SH-SY5Y (cell line): Measurements from ENCODE around the gene TNFRSF17.

ENCODE experiments used
- GATA2 ChIP-seq: IDR thresholded peaks from 2 replicates; pipeline ENCODE4 v1.6.1; 2011; ENCODE audit warnings: mild to moderate bottlenecking, low read depth, low read length
- GATA3 ChIP-seq: IDR thresholded peaks from 2 replicates; pipeline ENCODE4 v1.6.1; 2011; ENCODE audit warnings: low read depth, mild to moderate bottlenecking, low read length, moderate library complexity

GRCh38 chr16:11946433-11946832 is 18.6 kb upstream of the TNFRSF17 start:
- TF ChIP-seq GATA2 = no peak
- TF ChIP-seq GATA3 = no peak
